ENCODE results near the gene SOX6.
A peak's percentile ranks its signal among the peaks of the same experiment; 100 is the strongest.

The SOX6 gene

GRCh38 chr11:15920856-15921629 is 435.3 kb downstream of the SOX6 start:
- peak; percentile 42 for DNase-seq

GRCh38 chr11:15918674-15919073 is 437.7 kb downstream of the SOX6 start:
- peak; percentile 28 for DNase-seq

- no peak for DNase-seq
These were observed 438.1 kb downstream of the SOX6 start for GRCh38 chr11:15918212-15918611.

Data from right forelimb (tissue), 1 donor.